Hematopoietic multipotent progenitor cell treated with erythropoietin and hydrocortisone succinate and interleukin-3 and kit ligand, for 6 days (in vitro differentiated cells): ENCODE results near the gene FTO.
"Not testable (repeated sequence)": the region's sequence is repeated elsewhere in the genome, so short reads cannot be mapped to it uniquely, and the experiment has no call there.

ENCODE experiments used
- DNase-seq: peaks from one replicate; pipeline ENCODE4 v3.0.0-alpha.2; 2015

Gene FTO

DNA sequence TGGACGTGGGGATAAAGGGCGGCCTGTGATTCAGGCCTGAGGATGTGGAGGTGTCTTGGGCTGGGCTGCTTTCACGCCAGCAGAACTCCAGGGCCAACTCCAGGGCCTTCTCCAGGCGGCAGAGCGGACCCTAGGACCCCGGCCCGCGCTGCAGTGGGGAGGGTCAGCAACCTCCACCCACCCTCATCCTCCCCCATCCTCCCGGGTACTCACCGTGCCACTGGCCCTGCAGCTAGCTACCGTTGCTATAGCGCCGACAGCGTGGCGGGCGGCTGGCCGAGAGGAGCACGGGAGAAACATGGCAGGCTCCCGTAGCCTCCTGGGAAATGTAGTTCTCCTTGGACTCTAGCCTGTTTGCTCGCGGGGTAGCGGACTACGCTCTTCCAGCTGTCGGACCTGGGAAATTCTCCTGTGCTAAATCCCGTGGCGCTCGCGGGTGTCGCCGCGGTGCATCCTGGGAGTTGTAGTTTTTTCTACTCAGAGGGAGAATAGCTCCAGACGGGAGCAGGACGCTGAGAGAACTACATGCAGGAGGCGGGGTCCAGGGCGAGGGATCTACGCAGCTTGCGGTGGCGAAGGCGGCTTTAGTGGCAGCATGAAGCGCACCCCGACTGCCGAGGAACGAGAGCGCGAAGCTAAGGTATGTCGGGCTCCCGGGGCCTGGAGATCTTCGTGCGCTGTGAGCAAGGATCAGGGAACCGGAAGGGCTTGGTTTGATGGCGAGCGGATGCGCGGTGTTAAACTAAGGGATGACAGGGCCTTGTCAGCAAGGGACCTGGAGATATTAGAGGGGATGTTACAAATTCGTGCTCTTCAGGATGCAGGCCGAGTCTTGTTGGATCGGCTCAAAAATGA is at the start of gene FTO, which contains the start of gene RPGRIP1L:
Gene FTO (plus strand): TSS at position 567 of the 855 bp plus-strand sequence.
Gene RPGRIP1L (minus strand): TSS at position 270 of the 855 bp plus-strand sequence. CDS start 3,136 bp downstream, outside the sequence.
- peak; percentile 98 for DNase-seq

DNA sequence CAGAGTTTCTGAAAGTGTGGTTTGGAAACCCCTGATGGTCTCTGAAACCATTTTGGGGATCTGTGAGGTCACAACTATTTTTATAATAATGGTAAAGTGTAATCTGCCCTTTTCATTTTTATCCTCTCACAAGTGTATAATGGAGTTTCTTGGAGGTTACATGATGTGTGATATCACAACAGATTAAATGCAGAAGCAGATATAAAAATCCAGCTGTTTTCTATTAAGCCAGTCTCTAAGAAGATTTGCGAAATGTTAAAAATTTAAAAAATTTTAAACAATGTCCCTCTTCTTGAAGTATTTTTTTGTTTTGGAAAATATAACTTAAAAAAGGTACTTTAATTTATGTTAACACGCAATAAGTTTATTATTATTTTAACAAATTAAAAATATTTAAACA is 49.0 kb upstream of the FTO start:
- DNase-seq: no peak

DNA sequence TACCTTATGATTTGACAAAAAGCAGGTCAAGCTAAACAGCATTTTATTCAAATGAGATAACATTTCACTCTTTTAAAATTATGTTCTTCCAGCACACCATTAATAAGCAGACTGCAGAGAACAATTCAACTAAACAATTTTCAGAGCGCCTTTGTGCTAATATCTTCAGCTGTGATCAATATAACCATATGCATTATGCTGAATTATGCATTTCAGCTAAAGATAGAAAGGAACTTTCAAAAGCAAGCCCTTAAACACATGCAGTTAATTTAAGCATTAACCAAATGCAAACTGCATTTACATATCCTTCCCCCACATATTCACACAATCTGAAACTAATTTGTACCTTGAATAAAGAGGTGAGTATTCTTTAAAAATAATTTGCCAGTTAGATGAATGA is 41.9 kb upstream of the FTO start:
- DNase-seq: no peak

DNA sequence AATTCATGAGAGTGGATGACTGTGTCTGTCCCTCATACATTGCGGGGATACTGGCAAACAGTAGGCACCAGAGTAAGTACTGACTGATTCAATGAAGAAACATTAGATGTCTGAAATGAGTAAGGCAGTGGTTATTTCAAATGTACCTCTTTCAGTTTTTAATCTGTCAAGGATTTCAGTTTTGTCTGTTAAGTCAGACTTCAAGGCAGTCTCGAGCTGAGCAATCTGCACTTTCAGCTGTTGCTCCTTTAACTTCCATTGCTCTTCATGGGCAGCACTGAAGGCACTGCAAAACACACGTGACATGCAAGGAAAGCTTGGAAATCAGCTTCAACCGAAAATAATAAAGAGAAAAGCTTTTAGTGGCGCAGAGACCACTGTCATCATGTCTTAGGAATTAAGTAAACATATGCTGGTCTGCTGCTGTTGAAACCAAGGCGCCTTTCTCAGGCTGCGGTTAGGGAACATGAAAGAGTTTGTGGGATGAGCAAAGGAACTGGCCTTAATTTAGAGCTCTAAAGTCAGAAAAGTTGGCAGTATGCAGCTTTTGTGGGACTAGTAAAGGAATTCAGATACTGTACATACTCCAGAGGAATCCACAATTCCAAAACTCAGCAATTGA is 39.1 kb upstream of the FTO start:
- DNase-seq: no peak

DNA sequence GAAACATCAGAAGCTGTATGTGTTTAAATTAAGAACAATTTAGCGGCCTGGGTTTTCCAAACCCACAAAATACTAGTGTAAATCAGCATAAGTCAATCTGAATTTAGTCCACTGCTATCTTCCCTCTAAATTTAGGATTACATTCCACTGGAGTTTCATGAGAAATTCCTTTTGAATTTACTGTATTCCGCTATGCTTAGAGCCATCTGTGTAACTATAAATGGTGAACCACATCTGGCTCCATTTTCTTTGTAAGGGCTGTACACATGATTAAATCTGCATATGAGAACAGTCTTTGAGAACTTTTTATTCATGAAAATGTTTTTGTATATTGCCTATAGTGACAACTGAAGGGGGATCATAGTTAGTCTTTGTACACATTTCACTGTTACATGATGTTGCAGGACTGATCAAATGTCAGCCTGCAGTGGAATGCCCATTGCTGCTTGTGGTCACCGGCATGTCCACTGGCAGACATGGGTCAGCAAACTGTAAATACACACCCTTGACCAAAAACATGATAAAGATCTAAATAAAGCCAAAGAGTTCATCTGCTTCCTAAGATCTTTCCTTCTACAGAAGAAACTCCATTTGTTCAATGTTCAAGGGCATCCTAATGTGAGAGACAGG is 37.1 kb upstream of the FTO start:
- no peak for DNase-seq

DNA sequence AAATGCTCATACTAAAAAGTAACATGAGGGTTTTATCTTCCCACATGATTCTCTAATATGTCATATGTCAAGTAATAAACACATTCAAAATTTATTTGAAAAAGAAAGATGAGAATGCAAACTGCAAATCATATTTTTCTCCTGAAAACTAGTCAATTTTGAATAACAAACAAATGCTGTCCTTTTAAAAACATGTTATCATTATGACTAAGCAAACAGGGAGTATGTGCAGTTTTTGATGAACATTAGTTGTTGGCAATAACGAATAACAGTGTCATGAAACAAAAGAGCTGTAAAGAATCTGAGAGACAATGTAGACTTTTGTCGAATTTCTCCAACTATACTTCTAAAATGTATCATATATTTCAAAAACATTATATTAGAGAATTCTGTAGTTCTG is 35.1 kb upstream of the FTO start:
- no peak for DNase-seq

DNA sequence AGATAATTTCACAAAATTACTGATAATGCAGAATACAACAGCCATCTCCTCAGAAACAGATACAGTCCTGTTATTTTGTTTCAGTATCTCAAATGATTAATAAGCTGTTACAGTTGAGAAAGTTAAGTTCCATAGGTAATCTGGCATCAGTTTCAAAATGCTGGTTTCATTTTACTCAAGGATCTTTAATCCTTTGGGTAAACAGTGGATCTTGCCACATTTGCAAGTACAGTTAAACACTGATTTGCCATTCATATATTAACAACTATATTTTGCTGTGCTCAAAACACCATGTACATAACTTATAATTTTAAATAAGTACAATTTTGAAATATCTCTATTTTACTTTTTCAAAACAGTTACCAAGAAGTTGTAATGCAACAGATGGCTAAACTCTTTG is 31.5 kb upstream of the FTO start:
- no peak for DNase-seq

DNA sequence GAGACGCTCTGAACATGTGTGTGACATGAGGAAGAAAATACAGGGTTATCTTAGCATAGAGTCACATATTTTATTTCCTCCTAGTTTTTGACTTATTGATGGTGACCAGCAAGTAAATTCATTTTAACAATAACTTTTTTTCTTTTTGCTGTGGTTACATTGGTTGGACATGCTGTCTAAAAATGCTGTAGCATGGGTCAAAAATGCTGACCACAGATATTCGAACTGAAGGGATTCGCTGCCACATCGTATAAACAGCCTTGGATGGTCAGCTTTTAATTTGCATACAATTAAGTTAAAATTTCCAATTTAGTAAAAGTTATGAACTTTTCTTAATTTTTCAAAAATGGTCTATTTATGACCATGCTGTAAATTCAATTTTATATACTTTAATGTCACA is 30.8 kb upstream of the FTO start:
- no peak for DNase-seq

DNA sequence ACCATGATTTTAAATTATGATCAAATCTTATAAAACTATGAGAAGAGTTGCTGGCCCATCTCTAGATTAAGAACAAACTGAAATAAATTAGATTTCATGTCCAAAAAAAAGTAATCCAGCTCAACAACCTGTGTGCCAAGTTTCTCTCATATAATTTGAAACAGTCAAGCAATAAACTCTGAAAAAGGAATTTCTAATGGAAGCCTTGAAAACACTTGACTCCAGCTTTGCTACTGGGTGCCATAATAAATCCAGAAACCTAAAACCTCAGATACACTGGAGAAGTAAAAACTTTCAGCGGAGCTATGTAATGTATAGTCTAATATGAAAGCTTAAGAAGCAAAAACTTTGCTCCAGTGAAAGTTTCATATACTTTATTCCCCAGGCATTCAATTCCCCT is 25.8 kb upstream of the FTO start:
- no peak for DNase-seq

DNA sequence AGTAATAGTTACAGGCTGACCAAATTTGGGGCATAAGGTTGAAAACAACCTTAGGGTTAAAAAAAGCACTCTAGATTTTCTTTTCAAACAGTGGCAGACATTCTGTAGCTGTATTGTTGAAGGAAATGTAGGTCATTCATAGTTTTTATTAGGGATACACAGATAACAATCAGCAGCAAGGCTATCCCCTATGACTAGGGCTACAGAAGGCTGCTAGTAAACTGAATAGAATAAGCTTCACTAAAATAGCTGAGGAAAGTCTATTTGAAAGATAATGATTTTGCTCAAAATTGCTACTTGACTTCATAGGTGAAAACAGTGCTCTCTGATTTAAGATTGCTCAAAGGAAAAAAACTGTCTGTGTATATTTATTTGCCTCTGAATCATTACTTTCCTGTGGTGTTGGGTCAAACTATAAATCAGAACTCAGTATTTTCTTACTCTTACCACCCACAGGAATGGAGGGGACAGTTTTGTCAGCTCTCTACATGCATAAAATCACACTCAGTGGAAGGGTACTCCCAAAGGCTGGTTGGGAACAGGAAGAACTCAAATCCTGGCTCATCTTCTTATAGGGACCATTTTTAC is 25.1 kb upstream of the FTO start:
- DNase-seq: no peak

DNA sequence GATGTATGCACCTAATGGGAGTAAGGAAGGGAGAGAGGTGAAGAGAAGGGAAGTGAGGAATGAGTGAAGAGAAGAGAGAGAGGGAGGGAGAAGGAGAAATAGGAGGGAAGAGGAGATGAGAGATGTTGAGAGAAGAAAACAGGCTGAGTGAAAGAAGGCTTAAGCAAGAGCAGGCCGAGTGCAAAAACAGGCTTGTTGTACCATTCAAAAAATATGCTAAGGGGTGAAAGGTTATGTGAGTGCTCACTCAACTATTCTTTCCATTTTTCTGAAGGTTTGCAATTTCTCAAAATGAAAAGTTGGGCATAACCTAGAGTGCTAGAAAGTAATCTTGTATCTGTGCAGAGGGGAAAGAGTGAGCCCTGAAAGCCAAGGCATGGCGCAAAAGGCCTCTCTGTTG is 23.2 kb upstream of the FTO start:
- no peak for DNase-seq

DNA sequence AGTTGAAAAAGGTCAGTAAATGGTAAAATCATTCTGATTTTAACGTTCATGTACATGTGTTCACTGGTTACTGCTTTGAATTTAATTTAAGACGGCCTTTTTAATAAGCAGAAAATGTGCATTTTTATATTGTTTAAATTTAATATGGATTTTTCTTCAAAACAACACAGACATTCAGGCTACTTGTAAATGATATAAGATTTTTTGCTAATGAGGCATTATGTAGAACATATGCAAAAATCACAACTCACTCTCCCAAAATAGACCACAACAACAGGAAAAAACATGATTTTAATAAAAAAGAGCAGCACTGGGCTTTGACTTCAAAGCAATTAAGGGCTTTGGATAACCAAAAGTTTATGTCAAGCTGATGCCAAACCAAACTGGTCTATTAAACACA is 22.6 kb upstream of the FTO start:
- no peak for DNase-seq

DNA sequence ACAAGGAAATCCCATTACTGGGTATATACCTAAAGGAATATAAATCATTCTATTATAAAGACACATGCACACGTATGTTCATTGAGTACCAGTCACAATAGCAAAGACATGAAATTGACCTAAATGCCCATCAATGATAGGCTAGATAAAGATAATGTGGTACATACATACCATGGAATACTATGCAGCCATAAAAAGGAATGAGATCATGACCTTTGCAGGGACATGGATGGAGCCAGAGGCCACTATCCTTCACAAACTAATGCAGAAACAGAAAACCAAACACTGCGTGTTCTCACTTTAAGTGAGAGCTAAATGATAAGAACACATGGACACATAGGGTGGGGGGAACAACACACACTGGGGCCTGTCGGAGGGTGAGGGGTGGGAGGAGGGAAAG is 18.6 kb upstream of the FTO start:
- DNase-seq: not testable (repeated sequence)

DNA sequence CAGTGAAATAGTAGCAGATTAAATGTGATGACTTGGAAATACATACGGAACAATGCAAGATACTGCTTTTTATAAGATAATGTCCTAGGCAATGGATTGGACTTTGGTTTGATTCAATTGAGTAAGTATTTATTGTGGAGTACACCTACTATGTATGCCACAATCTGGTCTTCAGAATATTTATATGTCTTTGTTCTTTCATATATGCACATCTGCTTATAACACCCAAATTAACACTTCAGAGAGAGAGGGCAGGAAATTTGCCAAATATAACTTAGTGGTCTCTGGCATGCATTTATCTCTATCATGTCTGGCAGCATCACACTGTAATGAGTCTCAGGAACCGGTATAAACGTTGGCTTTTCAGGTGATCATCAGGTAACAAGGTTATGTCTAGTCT is 17.2 kb upstream of the FTO start:
- no peak for DNase-seq

DNA sequence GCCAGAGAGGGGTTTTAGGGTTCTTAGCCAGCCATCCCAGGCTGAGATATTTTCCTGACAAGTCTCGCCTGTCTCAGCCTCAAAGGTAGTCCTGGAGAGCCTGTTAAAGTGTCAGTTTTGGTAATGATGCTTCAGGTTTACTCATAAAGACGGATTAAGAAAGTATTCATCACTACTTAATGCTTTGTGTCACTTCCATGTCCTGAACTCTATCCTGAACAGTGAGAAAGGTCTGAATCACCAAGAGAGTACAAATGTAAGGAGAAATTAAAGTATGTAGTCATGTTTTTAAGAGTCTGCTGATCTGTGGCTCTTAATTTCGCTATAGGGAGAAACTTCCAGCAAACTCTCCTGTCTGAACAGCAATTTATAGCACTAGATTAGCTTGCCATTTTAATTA is 14.3 kb upstream of the FTO start:
- DNase-seq: no peak

DNA sequence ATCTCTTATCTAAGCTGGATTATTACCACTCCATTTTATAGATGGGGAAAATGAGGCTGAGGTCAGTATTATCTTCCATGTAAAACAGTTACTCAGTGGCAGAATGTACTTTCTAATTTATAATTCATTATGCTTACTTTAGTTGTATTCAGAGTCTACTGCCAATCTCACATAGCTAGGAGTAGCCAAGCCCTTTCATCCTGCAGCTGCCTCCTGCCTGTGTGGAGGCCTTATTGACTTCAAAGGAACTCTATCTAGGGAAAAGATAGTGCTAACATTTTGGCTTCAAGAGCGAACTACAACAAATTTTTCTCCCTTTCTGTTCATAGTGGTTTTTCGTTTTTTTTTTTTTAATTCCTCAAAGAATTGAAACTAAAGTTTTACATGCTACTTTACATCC is 13.2 kb upstream of the FTO start:
- DNase-seq: no peak

DNA sequence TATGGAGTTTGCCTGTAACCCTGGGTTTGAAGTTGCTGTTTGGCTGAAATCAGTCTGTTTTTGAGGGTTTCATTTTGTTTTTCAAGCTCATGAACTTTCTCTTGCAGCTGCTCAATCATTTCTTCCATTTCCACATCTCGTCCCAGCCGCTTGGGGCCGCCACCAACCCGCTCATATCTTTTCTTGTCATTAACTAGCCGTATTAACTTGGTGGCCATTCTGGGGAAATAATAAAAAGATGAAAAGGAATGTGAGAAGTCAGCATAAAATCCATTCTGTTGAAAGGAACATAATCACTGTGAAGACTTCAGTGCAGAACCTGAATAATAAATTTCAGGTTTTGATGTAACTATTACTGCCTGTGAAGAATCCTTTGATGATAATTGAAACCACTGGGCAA is 11.8 kb upstream of the FTO start:
- no peak for DNase-seq

DNA sequence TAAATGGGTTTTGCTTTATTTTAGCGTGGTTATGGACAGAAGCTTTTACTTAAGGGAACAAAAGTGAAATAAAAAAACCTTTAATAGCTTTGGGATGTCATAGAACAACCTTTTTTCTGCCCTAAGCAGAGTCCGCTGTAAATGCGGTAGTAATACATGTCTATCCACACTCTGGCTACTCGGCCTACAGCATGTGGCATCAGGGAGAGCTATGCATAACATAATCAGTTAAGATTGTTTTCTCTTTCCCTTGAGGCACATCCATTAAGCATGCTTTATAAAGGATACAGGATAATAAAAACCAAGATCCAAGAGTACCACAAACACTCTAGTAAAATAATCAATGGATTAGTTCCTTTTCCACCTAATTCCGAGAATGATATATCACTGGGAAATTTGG is 10.6 kb upstream of the FTO start:
- no peak for DNase-seq

DNA sequence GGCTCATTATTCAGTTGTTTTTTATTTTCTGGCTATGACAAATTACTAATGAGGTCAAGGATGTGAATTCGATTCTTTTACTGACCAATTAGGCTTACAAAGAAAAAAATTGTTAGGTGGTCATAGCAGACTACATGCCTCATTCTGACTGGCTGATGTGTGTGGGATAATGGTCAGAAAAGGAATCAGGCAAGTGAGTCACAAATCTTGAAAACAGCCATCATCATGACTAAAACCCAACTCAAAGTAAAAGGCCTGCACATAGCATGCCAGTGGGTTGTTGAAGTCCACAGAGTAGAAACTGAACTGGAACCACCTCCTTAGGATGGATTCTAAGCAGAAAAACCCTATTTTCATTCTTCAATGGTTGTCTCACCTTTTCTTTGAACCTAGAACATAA is 8.9 kb upstream of the FTO start:
- DNase-seq: no peak

DNA sequence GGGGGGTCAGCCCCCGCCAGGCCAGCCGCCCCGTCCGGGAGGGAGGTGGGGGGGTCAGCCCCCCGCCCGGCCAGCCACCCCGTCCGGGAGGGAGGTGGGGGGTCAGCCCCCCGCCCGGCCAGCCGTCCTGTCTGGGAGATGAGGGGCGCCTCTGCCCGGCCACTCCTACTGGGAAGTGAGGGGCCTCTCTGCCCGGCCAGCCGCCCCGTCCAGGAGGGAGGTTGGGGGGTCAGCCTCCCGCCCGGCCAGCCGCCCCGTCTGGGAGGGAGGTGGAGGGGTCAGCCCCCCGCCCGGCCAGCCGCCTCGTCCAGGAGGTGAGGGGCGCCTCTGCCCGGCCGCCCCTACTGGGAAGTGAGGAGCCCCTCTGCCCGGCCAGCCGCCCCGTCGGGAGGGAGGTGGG is 5.7 kb upstream of the FTO start:
- not testable (repeated sequence) for DNase-seq

DNA sequence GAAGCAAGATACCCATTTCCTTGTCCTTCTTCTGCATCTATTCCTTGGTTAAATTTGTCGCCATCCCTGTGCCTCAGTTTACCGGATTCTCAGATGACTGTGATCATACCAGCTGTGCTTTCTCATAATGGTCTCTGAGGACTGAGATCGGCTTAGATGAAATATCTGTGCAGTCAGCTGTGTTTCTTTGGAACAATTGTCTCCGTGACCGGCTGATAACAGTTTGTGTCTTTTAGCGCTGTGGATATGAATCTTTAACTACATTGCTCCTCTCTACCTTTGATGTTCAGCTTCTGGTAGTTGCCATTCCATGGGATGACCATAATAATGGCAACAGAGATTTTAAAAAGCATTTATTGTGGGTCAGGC is 473 bp downstream of the FTO start:
- peak; percentile 28 for DNase-seq

DNA sequence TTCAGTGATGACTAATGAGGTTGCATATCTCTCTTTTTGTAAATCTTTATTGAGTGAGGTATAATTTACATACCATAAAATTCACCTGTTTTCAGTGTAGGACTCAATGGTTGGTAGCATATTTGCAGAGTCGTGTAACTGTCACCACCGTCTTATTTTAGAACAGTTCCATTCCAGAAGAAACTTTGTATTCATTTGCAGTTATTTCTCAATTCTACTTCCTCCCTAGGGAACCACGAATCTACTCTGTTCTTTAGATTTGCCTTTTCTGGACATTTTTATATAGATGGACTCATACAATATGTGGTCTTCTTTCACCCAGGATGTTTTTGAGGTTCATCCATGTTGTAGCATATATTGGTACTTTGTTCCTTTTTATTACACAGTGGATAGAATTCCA is 3.7 kb downstream of the FTO start:
- DNase-seq: no peak

DNA sequence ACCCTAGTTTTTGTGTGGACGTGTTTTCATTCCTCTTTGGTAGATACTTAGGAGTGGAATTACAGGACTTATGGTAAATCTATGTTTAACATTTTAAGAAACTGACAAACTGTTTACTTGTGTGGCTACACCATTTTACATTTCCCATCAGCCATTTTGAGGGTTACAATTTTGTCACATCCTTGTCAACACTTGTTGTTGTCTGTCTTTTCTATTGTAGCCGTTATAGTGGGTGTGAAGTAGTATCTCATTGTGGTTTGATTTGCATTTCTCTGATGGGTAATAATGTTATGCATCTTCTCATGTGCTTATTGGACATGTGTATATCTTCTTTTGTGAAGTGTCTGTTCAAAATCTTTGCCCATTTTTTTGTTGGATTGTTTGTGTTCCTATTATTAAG is 4.5 kb downstream of the FTO start:
- no peak for DNase-seq

DNA sequence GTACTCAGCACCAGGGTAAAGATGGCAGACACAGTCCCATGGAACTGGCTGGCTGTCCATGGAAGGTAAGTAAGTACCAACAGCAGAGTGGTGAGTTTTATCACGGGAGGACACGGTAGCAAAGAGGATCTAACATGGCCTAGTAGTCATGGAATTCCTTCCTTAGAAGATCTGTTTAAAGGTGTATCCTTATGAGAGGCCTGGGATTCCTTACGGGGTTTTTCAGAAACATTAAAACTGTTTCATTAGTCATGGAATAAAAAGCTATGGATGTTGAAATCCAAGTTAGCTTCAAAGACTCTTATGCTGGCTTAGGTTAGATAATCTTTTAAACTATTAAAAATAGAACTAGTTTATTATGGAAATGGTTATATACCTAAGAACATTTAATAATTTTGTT is 7.4 kb downstream of the FTO start:
- DNase-seq: no peak
